ENCODE results near the gene TH. TPM values are rescaled to one million over a fixed set of nuclear protein-coding genes. Genes with fewer than 3 reads are reported as not detected.

TH gene
- total RNA-seq, 2 donors from 2014 or later: not detected

DNA sequence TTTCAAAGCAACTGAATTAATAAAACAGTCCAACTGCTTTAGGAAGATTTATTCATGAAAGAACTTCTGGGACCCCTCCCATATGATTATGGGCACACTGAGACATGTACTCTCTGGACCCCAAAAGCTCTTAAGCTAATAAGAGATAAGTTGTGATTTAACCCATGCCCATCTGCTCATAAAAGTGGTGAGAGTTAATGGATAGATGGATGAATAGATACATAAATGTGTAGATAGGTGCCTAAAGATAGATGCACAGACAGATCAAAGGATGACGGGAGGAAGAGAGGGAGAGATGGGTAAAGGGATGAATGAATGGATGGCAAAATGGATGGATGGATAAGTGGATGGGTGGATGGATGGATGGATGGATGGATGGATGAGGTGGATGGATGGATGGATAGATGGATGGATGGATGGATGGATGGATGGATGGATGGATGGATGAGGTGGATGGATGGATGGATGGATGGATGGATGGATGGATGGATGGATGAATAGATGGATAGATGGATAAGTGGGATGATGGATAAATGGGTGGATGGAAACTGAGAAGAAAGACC is 29.4 kb upstream of the TH start:
- H3K27me3 Mint-ChIP-seq (ENCODE audit: insufficient read depth): peaks cover 16% of the 10 kb centered on the region
- H3K27me3 ChIP-seq (ENCODE audit: control insufficient read depth, insufficient read depth, low read length, poor library complexity, severe bottlenecking): peaks cover 10% of the 10 kb centered on the region
- 85 to 100% methylated on average over 1 of the region's 1 CpG for WGBS, 2 experiments (ENCODE audit: insufficient coverage in 1 of 2, insufficient read length in 1 of 2)
- no peaks in the 10 kb centered on the region for H3K9me3 ChIP-seq (ENCODE audit: control insufficient read depth, low read length)
- no peaks in the 10 kb centered on the region for H3K9me3 Mint-ChIP-seq
- H3K9ac ChIP-seq (ENCODE audit: extremely low read depth, low read length, poor library complexity, severe bottlenecking): no peak overlapping the region
- no peak overlapping the region for H3K27ac ChIP-seq (ENCODE audit: low read depth, low read length)
- H3K36me3 Mint-ChIP-seq (ENCODE audit: low read depth): no peaks in the 10 kb centered on the region
- no peak for DNase-seq
- H3K4me3 ChIP-seq (ENCODE audit: low read length): no peak overlapping the region
- TF ChIP-seq, protein P1, sequence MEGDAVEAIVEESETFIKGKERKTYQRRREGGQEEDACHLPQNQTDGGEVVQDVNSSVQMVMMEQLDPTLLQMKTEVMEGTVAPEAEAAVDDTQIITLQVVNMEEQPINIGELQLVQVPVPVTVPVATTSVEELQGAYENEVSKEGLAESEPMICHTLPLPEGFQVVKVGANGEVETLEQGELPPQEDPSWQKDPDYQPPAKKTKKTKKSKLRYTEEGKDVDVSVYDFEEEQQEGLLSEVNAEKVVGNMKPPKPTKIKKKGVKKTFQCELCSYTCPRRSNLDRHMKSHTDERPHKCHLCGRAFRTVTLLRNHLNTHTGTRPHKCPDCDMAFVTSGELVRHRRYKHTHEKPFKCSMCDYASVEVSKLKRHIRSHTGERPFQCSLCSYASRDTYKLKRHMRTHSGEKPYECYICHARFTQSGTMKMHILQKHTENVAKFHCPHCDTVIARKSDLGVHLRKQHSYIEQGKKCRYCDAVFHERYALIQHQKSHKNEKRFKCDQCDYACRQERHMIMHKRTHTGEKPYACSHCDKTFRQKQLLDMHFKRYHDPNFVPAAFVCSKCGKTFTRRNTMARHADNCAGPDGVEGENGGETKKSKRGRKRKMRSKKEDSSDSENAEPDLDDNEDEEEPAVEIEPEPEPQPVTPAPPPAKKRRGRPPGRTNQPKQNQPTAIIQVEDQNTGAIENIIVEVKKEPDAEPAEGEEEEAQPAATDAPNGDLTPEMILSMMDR (conservative IDR thresholded peaks at IDR 0.05): no peak
- no peak overlapping the region for H3K27ac Mint-ChIP-seq
- H3K4me1 Mint-ChIP-seq: no peaks in the 10 kb centered on the region
- no peaks in the 10 kb centered on the region for H3K4me1 ChIP-seq (ENCODE audit: control insufficient read depth, insufficient read depth, low read length)
- no peaks in the 10 kb centered on the region for H3K36me3 ChIP-seq (ENCODE audit: control insufficient read depth, insufficient read depth, low read length)
- no peak overlapping the region for H3K4me3 Mint-ChIP-seq

GRCh38 chr11:2200536-2200935 is 28.9 kb upstream of the TH start:
- TF ChIP-seq, protein P1 (conservative IDR thresholded peaks at IDR 0.05): no peak
- Mint-ChIP-seq H3K27ac (no peak overlapping the region), H3K4me3 (no peak overlapping the region)

DNA sequence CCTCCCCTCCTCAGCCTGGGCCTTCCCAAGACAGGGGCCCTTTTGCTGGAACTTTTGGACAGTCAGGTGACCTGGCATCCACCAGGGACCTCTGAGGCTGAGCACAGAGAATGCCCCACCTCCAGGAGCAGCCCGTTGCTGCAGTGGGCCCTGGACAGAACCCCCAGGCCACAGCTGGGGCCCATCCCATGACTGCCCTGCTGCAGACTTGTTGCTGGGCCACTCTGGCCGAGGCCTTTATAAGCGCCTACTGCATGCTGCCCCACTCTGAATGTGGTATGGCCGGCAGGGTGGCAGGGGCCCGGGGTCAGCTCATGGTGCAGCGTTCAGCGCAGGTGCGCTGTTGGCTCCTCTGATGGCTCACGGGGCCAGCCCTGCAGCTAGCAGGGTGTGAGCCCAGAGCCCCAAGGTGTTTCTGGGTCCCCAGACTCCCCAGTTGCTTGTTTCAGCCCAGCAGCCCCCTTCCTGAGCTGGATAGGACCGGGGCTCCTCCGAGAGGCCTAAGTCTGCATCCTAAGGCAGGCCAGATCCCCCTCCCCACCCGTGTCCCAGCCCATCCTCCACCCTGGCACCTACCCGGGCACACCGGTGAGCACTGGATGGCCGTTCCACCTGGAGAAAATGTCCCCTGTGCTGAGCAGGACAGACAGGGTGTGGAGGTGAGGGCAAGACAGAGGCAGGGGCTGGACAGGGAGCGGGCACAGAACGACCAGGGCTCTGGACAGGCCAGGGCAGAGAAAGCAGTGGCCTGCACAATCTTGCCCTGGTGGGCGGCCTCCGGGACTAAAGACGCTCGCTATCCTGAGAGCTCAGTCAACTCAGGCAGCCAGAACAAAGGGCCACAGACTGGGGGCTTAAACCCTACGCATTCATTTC is 28.1 kb upstream of the TH start:
- Histone ChIP-seq H3K9ac (ENCODE audit: extremely low read depth, low read length, poor library complexity, severe bottlenecking) (no peak overlapping the region), H3K27ac (ENCODE audit: low read depth, low read length) (no peak overlapping the region), H3K9me3 (ENCODE audit: control insufficient read depth, low read length) (no peaks in the 10 kb centered on the region), H3K4me3 (ENCODE audit: low read length) (no peak overlapping the region), H3K4me1 (ENCODE audit: control insufficient read depth, insufficient read depth, low read length) (no peaks in the 10 kb centered on the region), H3K27me3 (ENCODE audit: control insufficient read depth, insufficient read depth, low read length, poor library complexity, severe bottlenecking) (peaks cover 10% of the 10 kb centered on the region), H3K36me3 (ENCODE audit: control insufficient read depth, insufficient read depth, low read length) (no peaks in the 10 kb centered on the region)
- no peak overlapping the region for H3K27ac Mint-ChIP-seq
- TF ChIP-seq, protein P1 (conservative IDR thresholded peaks at IDR 0.05): no peak
- no peaks in the 10 kb centered on the region for H3K36me3 Mint-ChIP-seq (ENCODE audit: low read depth)
- H3K27me3 Mint-ChIP-seq (ENCODE audit: insufficient read depth): peaks cover 19% of the 10 kb centered on the region
- 89 to 95% methylated on average over 17 to 22 of the region's 22 CpGs for WGBS, 2 experiments (ENCODE audit: insufficient coverage in 1 of 2, insufficient read length in 1 of 2)
- no peak for DNase-seq
- H3K9me3 Mint-ChIP-seq: no peaks in the 10 kb centered on the region
- H3K4me1 Mint-ChIP-seq: no peaks in the 10 kb centered on the region
- H3K4me3 Mint-ChIP-seq: no peak overlapping the region

More at GRCh38 chr11:2200536-2200935, 28.9 kb upstream of the TH start:
- peaks cover 10% of the 10 kb centered on the region for H3K27me3 ChIP-seq (ENCODE audit: control insufficient read depth, insufficient read depth, low read length, poor library complexity, severe bottlenecking)
- no peak overlapping the region for H3K9ac ChIP-seq (ENCODE audit: extremely low read depth, low read length, poor library complexity, severe bottlenecking)
- H3K27ac ChIP-seq (ENCODE audit: low read depth, low read length): no peak overlapping the region
- no peaks in the 10 kb centered on the region for H3K4me1 ChIP-seq (ENCODE audit: control insufficient read depth, insufficient read depth, low read length)
- Mint-ChIP-seq H3K9me3 (no peaks in the 10 kb centered on the region), H3K4me1 (no peaks in the 10 kb centered on the region), H3K36me3 (ENCODE audit: low read depth) (no peaks in the 10 kb centered on the region), H3K27me3 (ENCODE audit: insufficient read depth) (peaks cover 19% of the 10 kb centered on the region)
- DNase-seq: no peak
- H3K36me3 ChIP-seq (ENCODE audit: control insufficient read depth, insufficient read depth, low read length): no peaks in the 10 kb centered on the region
- no peaks in the 10 kb centered on the region for H3K9me3 ChIP-seq (ENCODE audit: control insufficient read depth, low read length)
- 87 to 100% methylated on average over 3 to 11 of the region's 11 CpGs for WGBS, 2 experiments (ENCODE audit: insufficient coverage in 1 of 2, insufficient read length in 1 of 2)
- no peak overlapping the region for H3K4me3 ChIP-seq (ENCODE audit: low read length)
